GDM1 (cell line): ENCODE measurements around the gene METTL26.

Source experiments
- DNase-seq: peaks from one replicate; lab custom pipeline; 2025; lab: John Stamatoyannopoulos, UW

METTL26 gene

DNA sequence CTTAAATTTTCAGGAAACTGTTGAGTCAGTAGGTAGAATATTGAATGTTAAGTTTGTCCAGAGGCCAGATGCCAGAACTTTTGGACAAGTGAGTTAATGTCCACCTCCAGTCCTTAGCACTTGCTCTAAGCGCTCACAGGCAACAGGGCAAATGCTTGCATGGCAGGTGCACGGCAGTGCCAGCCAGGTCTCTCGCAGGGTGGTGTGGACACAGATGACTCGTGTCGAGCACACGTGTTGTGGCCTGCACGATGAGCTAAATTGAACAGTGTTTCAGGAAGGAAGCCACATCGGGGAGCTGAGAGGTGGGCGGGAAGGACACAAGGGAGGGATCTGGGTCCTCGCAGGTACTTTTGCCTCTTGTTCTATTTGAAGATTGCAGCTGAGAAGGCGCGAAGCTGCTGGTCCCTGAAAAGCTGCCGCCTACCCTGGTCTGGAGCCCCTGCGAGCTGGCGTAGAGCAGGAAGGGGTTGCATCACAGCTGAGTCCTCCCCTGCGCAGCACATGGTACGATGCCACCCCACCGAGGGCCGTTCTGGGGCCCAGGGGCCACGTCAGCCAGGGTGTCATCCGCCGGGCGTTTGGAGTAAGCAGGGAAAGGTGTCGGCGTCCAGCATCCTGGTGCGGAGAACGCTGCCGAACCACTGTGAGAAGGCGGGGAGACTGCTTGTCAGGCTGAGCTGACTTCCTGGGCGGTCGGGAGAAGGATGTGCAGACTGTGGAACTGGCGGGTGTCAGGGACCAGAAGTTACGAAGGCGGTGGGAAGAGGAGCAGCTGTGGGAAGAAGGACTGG lies 40.0 kb downstream of the METTL26 start:
- DNase-seq, result no peak

DNA sequence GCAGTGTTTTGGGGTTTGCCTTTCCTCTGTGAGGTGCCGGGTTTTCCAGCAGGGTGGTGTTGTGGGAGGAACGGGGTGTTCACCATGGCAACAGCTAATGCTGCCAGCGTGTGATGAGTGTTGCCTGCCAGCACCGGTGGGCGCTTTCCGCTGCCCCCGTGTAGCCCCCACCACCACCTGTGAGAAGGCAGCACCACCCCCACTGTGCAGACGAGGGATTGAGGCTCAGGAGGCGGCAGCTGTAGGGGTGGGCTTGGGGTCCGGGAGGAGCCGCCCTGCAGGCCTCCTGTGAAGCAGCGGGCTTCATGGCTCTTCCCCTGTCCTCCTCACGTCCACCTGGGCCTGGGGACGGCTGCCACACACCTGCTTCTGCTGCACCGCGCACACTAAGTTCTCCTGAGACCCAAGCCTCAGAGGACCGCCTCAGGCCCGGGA lies 41.0 kb downstream of the METTL26 start:
- DNase-seq, result no peak

DNA sequence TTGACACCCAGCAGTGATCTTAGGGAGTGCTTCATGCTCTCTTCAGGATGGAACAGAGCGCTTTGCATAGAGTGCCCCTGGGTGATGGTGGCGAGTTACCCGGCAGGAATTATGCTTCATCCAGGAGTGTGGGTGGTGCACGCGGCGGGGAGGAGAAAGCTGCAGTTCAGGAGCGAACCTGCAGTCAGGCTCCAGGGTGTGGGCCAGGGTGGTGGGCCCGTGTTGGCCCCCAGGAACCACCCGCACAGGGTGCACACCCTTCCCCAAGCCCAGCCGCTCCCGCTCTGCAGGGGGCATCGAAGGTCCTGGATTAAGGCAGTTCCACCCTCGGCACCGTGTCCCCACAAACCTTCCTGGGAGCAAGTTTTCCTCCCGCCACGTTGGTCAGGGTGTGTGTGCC lies 42.3 kb downstream of the METTL26 start:
- DNase-seq, result no peak

DNA sequence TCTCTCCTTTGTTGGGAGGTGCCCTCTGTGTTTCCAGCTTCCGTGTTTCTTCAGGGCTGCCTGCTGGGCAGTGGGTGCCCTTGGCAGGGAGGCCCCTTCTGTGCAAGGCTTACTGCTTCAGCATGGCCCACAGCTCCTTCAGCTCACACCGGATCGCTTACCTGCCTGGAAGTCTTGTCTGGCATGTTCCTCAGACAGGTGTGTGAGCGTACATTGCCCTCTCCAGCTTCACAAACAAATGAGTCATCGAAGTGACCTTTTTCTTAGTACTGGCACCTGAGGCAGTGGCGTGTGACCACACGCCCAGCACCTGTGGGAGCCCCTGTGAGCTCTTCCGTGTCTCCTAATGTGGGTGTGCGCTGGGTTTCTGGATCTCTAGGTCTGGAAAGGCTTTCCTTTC lies 42.7 kb downstream of the METTL26 start:
- DNase-seq, result no peak

DNA sequence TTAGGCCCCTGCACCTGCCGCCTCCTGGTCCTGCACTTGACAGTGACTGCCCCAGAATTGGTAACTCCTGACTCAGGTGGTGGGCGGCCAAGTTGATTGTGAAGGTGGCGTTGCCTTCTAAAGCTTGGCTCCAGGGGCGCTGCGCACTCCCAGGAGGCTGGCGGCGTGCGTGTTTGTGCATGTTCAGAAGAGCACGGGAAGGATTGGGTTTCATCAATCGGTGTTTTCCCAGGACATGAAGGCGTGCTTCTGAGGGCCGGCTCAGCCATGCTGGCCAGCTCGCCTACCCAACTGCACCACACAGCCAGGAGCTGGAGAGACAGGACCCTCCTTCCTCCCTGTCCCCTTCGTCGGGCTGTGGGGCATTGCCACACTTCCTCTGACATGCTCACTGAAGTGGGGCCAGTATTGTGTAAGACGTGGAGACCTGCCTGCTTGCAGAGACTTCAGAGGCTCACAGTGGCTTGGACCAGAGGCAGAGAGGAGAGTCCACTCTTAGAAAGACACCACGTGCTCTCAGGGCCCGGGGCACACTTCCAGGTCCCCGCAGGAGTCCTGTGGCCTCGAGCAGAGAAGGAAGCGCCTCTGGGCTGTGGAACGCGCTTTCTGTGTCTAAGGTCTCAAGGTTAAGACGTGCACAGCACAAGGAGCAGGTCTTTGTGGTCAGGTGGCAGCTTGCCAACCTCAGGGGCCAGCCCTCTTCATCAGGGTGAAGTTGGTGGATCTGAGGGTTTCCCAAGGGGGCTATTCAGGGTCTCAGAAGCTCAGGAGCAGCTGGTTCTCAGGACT lies 43.4 kb downstream of the METTL26 start:
- DNase-seq, result no peak

GRCh38 chr16:591892-592517 lies 44.1 kb downstream of the METTL26 start:
- DNase-seq, result no peak

GRCh38 chr16:591231-591630 lies 44.9 kb downstream of the METTL26 start:
- DNase-seq, result no peak

DNA sequence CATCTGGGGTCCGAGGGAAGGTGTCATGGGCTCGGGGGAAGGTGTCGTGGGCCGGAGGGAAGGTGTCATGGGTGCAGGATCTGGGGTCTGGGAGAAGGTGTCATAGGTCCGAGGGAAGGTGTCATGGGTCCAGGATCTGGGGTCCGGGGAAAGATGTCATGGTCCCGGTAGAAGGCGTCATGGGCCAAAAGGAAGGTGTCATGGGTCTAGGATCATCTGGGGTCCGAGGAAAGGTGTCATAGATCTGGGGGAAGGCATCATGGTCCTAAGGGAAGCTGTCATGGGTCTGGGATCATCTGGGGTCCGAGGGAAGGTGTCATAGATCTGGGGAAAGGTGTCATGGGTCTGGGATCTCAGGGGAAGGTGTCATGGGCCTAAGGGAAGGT lies 45.3 kb downstream of the METTL26 start:
- no peak for DNase-seq

DNA sequence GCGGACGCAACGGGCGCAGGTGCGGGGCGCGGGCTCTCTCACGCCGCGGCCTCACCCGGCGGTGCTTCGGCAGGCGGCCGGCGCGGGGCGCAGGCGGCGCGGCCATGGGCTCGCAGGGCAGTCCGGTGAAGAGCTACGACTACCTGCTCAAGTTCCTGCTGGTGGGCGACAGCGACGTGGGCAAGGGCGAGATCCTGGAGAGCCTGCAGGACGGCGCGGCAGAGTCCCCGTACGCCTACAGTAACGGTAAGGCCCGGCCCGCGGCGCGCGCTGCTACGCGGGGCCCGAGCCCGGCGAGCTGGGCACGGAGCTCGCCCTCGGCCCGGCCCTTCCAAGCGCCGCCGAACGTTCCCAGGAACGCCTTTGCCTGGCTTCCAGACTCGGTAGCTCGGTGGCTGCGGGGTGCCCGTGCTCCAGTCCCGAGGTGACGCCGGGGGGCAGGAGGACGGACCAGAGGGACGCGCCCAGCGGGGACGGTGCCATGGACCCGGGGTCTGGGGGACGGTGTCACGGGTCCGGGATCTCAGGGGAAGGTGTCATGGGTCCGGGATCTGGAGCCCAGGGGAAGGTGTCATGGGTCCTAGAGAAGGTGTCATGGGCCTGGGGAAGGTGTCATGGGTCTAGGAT lies 45.8 kb downstream of the METTL26 start:
- DNase-seq, result no peak

GRCh38 chr16:589658-590187 lies 46.4 kb downstream of the METTL26 start, which contains the start of gene RAB40C:
Gene RAB40C, plus strand, starts transcription at chr16:590066. Its CDS starts 226 bp downstream, at chr16:590292.
- DNase-seq, result peak; percentile 98

DNA sequence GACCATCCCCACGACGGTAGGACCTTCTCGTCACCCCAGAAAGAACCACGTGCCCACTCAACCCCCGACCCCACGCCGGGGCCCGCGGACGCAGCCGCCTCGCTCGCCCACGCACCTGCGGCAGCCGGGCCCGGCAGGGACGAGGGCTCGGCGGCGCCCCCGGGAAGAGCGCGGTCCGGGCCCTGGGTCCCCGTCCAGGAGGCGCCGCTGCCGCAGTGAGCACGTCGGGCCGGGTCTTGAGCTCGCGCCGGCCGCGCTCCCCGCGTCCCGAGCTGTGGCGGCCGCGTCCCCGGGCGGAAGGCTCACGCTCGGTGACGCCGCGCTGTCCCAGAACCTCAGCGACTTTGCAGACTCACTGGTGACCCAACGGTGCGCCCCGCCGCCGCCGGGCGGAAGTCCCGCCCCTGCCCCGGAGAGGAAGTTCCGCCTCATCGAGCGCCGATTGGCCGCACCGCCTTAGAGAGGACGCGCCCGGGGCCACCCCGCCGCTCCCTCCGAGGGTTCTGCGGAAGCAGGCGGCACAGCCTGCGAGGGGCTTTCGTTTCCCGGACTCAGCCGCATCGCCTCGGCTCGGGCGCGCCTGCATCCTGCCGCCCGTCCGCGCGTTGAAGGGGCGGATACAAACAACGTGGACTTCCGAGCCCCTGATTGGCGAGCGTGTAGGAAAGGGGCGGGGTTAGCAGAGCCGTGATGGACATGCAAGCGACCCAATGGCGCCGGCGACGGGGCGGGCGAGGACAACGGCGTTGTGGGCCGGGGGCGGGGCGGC lies 47.0 kb downstream of the METTL26 start:
- DNase-seq, result peak; percentile 94

DNA sequence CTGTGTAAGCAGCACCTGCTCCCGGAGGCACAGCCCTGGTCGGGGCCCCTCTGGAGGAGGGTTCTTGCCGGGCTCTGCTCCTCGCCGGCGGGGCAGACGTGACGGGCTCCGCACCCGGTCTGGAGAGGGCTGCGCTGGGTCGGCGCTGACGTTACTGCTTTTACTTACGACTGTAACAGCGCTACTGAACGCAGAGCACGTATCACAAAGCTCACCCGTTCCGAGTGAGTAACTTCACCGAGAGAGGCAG lies 47.5 kb downstream of the METTL26 start:
- DNase-seq, result peak; percentile 37

DNA sequence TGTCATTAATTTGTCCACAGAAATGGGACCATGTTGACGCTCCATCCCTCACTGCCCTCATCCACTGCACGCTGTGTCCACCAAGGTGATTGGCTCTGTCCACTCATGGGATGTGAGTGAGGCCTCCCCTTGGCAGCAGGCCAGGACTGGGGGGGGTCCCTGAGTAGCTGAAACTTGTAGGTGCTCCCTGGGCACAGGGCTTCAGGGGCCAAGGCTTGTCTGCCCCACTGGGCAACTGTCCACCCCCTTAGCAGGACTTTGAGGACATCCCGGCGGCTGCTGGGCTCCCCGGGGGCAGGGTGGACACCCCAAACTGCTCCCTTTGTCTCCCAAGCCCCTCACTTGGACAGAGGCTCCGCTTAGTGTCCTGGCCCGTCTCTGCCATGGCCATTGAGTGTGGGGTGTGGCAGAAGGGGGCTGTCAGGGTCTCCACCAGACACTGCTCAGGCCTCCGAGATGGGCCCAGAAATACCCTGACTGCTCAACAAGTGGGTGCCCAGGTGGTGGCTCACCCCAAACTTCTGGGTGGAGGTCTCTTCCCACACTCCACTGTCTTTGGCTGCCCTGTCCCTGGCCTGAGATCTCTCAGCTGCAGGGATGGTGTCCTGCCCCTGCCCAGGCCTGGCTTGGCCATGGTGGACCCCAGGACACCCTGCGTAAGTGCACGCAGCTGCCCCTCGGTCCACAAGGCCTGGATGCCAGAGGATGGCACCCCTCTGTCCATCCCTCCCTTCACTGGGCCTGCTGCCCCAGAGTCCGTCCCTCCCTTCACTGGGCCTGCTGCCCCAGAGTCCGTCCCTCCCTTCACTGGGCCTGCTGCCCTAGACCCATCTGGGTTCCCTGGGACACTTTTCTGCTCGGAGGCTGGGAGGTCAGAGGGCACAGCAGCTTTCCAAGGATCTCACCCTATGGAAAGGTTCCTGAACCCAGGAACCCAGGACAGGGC lies 49.2 kb downstream of the METTL26 start:
- no peak for DNase-seq

GRCh38 chr16:586047-586644 lies 50.0 kb downstream of the METTL26 start:
- no peak for DNase-seq

DNA sequence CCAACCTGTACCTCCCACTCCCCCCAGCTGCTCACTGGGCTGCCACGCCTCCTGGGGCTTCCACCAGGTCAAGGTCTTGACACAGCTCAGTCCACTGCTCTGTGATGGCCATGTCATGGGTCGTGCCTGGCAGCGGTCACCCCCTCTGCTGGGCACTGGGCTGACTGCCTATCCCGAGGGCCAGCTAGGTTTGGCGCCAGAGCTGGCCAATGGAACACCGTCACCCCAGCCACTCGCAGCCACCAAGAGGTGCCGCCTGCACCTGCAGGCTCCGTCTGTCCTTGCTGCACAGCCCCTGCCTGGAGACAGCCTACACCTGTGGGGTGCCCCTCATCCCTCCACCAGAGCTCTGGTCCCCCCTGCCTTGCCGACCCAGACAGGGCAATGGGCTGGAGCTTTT lies 50.8 kb downstream of the METTL26 start:
- DNase-seq, result no peak
